Mesenteric fat pad (tissue), 1 donor: ENCODE measurements around the gene FZD2. TPM values are rescaled to one million over a fixed set of nuclear protein-coding genes. Genes with fewer than 3 reads are reported as not detected.

Experiments used
- DNase-seq: peaks from one replicate; pipeline ENCODE4 v3.0.0-alpha.2; 2020; ENCODE audit warnings: low spot score
- total RNA-seq: library from RNA; stranded (reverse); fragmentation: NEBNext Ultra II Directional; extraction: Animal tissue kit (Norgen Biotek cat#: 25700); gene quantifications from one replicate; pipeline ENCODE4 v1.2.1, GENCODE V29; 2021
- donor health status: DM: yes; HTN: yes; CAD: no.

The FZD2 gene
- total RNA-seq, 1 donor from 2014 or later: 3.9 TPM

GRCh38 chr17:44606658-44607057 lies 49.4 kb downstream of the FZD2 start:
- no peak for DNase-seq

GRCh38 chr17:44607836-44608690 lies 50.8 kb downstream of the FZD2 start:
- no peak for DNase-seq

GRCh38 chr17:44608727-44609435 lies 51.6 kb downstream of the FZD2 start:
- no peak for DNase-seq

GRCh38 chr17:44610331-44610730 lies 53.0 kb downstream of the FZD2 start:
- no peak for DNase-seq

Other genes with a start within 250 kb of the FZD2 start
- gene RUNDC3A, start 248.9 kb upstream of the FZD2 start, total RNA-seq: 0.13 TPM
- 60.0 TPM for gene SLC25A39, start 232.7 kb upstream of the FZD2 start, total RNA-seq
- gene GRN, start 212.2 kb upstream of the FZD2 start, total RNA-seq: 278 TPM
- gene FAM171A2, start 193.6 kb upstream of the FZD2 start, total RNA-seq: 3.0 TPM
- 1.4 TPM for gene ITGA2B, start 167.8 kb upstream of the FZD2 start, total RNA-seq
- 38.1 TPM for gene GPATCH8, start 54.1 kb upstream of the FZD2 start, total RNA-seq
- gene MEIOC, start 99.0 kb downstream of the FZD2 start, total RNA-seq: not detected
- gene CCDC43, start 132.3 kb downstream of the FZD2 start, total RNA-seq: 16.5 TPM
- gene DBF4B, start 151.2 kb downstream of the FZD2 start, total RNA-seq: 5.2 TPM
- 0.67 TPM for gene ADAM11, start 201.5 kb downstream of the FZD2 start, total RNA-seq